HG02973 (cell line): Measurements from ENCODE around the gene BRD3.
"Not testable (repeated sequence)": the region's sequence is repeated elsewhere in the genome, so short reads cannot be mapped to it uniquely, and the experiment has no call there.

Experiments used
- ATAC-seq: cut with Tn5 transposase; IDR thresholded peaks from one replicate; pipeline ENCODE4 v1.9.1; 2021; ENCODE audit warnings: moderate library complexity; ENCODE audit not compliant: unreplicated experiment

BRD3 gene

DNA sequence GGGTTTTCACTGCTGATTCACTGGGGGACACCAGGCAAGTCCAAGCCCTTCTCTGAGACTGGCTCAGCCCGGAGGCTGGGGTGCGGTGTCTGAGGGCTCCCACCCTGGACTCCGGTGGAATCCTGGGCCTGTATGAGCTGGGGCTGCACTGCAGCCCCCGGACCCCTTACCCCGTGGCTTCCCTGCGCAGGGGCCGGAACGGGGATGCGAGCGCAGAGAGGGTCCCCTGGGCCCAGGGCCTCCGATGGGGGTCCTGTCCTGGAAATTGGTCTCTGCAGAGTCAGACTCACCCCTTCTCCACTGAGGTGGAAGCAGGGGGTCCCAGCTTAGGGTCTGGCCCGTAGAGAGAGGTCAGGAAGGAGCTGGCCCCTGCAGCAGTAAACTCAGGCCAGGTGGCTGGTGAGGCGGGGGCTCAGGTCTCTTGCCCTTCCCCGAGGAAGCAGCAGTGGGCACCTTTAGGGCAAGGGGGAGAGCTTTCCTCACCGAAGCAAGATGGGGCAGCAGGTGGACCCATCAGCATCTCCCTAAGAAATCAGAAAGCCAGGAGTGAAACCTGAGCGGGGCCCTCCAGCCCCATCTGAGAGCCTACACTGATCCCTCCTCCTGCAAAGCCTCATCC, 74.1 kb downstream of the BRD3 start:
- no peak for ATAC-seq

DNA sequence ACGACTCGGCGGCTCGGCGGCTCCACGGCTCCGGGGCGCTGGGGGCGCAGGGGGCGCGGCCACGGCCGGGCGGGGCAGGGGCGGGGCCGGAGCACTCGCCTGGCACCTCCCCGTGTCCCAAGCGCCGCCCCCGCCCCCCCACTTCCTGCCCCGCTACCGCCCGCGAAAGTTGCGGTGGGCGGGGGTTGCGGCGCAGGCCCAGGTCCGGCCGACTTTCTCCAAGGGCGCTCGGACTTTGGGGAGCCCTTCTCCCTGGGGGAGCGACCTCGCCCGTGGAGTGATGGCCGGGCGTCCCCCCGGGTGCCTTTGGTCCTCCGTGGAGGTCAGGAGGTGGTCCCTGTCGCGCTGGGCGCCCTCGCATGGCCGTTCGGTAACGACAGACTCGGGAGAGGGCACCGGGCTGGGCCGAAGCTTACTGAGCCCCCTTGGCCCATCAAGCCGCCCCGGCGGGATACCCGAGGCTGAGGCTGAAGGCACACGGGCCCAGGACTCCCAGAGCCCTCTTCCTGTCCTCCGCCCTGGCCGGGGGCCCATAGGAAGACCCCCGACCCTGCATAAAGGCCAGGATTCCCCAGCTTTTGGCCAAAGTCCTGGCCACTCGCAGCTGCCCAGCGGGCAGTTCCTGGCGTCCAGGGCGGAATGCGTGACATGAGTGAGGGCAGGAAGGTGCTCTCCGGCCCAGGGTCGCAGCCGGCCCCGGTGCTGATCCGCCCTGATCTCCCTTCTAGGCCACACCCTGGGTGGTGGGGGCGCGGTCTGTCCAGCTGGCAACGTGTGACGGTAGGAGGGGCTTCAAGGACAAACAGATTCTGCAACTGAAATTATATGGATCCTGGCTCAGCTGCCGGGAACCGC, 74.8 kb downstream of the BRD3 start:
- ATAC-seq: peak; percentile 37

GRCh38 chr9:133991964-133992779, 75.7 kb downstream of the BRD3 start, which contains the start of gene VAV2:
TSS of gene VAV2 (minus strand) at chr9:133992324. CDS start at chr9:133992278, 46 bp downstream.
- ATAC-seq: peak; percentile 42

DNA sequence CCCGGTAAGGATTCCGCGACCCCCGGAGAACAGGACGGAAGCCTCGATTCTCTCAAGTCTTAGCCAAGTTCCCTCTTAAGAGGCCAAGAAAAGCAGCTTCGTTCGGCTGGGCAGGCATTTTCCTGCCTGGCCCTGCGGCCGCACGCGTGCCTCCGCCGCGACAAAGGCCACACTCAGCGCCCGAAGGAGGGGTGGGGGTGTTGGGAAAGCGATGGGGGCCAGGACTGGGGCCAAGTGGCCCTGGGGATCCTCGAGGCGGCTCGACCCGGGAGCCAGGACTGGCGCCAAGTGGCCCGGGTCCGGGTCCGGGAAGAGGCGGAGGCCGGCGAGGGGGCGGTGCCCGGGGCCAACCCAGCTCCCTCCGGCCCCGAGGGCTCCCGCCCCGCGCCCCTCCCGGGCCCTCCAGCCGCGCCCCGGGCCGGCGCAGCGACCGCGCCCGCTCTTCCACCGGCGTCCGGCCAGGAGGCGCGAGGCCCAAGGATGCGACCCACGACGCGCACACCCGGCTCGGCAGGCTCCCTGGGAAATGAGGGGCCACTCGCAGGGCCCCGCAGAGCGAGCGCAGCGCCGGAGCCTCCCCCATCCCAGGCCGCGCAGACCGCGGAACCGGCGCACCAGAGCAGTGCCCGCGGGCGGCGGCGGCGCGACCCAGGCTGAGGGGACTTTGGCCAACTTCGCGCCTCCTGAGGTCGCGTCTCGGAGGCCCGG, 76.5 kb downstream of the BRD3 start:
- ATAC-seq: no peak

DNA sequence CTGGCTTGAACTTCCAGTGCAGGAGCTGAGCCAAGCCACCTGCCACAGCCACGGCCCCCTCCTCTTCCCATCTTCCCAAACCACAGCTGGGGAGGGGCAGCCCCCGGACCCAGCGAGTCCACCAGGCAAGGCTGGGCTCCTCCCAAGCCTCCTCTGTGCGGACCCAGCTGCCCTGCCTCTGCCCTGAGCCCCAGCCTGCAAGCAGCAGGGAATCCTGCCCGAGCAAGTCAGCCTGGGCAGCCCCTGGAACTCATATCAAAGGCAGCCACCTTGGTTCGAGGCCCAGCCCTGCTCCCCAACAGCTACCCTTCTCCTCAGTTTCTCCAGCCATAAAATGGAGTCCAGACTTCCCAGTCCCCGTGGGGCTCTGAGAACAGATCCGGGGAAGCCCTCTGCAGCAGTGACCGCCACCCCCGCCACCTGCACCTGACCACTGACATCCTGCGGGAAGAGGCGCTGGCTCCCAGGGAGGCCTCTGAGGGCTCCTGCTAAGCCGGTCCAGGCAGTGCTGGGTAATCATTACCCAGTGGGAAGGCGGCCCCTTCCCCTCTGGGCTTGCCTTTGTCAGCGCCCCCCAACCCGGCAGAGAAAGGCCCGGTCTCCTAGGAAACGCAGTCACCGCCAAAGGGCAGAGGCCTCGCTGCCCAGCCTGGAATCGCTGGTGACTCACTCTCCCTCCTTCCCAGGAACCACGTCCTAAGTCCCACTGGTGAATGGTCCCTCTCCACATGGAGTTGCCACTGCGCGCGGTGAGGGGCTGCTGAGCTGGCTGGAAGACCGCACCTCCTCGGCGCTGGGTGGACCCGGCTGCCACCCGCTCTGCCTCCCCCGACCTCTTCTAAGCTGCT, 77.2 kb downstream of the BRD3 start:
- ATAC-seq: no peak

GRCh38 chr9:133989625-133990365, 78.0 kb downstream of the BRD3 start:
- no peak for ATAC-seq

DNA sequence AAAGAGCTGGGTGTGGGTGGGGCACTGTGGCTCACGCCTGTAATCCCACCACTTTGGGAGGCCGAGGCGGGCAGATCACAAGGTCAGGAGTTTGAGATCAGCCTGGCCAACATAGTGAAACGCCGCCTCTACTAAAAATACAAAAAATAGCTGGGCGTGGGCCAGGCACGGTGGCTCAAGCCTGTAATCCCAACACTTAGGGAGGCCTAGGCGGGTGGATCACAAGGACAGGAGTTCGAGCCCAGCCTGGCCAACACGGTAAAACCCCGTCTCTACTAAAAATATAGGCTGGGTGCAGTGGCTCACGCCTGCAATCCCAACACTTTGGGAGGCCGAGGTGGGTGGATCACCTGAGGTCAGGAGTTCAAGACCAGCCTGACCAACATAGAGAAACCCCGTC, 79.1 kb downstream of the BRD3 start:
- ATAC-seq: not testable (repeated sequence)

DNA sequence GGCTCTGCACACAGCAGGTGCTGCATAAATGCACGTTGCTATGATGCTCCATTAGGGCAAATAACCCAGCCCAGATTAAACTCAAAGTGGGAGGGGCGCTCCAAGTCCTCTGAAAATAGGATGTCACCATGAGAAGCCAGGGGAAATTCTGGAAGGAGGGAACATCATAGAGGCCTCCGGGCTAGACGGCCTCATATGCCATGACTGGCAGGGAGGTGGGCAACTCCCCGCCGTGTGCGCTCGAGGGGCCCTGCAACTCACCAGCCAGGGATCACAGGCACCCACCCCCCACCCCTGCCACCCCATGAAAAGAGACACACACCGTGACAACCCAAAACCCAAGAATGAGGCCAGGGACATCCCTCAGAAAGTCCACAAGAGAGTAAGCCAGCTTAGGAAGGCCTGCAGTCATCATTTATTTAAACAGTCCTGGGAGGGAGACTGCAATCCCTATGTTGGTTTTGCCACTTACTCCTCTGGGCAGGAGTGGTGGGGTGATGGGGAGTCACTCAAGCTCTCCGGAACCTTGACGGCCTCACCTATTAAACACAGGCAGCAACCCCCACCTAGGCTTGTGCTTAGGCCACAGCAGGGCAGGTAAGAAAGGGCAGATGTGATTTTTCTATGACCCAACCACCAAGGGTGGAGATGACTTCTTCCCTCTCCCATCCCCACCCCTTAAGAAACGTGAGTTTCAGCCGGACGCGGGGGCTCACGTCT, 79.7 kb downstream of the BRD3 start:
- no peak for ATAC-seq

DNA sequence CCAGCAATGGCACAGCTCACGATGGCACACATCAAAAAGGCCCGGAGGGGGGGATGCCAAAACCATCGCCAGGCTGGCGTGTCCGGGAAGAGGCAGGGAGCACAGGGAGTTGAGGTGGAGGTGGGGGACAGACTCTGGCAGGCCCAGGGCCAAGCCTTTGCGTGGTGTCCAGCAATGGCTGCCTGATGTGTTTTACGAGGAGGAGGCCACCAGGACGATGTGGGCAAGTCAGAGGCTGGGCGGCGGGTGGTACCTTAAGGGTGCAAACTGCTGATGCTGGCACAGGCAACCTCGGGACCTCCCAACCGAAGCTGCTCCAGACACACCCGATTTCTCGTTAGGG, 80.4 kb downstream of the BRD3 start:
- ATAC-seq: no peak

- ATAC-seq: no peak
These were observed 80.9 kb downstream of the BRD3 start for GRCh38 chr9:133986774-133987445.

- ATAC-seq: no peak
These were observed 81.8 kb downstream of the BRD3 start for GRCh38 chr9:133986061-133986460.

DNA sequence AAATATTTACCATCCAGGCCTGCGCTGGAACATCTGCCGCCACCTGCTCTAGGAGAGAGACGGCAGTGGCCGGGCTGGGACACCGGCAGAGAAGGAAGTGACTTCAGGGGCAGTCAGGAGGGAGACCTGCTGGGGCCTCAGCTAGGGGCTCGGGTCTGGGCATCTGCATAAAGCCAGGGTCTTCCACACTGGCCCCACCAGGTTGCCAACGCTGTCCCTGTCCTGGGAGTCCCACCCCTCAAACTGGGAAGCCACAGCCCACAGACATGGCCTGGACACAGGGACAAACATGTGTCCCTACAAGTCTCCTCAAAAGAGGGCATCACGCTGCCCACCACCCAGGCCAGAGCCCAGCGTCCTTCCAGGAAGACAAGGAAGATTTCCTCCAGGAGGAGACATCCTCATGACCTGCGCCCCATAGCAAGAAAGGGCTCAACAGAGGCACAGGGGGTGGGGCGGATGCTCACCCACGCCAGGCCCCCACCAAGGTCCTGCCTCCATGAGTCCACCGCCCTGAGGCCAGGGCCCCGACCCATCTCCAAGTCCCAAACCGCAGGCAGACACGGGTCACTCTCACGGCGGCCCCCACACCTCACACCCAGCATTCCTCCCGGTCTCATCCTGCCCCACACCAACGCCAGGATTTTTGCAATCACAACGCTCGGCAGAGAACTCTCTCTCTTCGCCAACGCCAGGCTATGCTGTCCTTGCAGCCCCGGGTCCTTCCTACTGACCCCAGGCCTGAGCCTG, 84.7 kb downstream of the BRD3 start:
- no peak for ATAC-seq

GRCh38 chr9:133981958-133982681, 85.7 kb downstream of the BRD3 start:
- no peak for ATAC-seq

DNA sequence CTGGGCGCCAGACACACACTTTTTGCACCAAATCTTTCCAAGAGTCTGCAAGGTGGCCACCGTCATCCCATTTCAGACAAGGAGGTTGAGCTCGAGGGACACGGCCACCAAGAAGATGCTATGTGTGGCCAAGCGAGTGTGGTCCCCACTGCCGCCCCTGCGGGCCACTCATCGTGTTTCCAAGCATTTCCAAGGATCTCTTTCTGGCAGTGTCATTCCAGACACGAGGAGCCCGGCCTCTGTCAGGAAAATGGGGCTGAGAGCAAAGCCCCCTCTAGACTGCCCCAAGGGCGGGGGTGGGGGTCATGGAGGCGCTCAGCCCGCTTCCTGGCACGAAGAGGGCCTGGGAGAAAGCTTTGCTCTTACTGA, 86.3 kb downstream of the BRD3 start:
- ATAC-seq: no peak

GRCh38 chr9:133980864-133981588, 86.8 kb downstream of the BRD3 start:
- ATAC-seq: no peak
